Measurements from ENCODE around the gene SLC9A7. TPM values are rescaled to one million over a fixed set of nuclear protein-coding genes. Genes with fewer than 3 reads are reported as not detected.

Gene SLC9A7
- total and polyA plus RNA-seq, 2 experiments from 2014 or later: 2.5 to 15.4 TPM

DNA sequence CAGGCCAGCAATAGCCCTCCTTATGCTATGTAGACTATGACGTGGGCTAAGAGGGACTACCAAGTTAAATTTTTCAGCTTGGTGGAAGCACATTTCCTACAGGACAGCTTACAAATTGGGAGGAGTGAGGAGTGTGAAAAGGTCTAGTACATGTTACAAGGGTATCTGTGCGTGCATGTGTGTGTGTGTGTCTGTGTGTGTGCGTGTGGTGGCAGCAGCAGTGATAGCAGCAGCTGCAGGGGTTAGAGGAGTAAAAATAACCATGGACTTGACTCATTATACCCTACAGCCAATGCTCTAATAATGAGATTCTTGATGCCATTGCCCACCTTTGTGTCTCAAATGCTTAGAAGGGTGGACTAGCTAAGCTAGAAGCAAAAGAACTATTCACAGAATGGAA lies 88.6 kb downstream of the SLC9A7 start:
- no peak overlapping the region for H3K4me2 ChIP-seq
- H3K27me3 ChIP-seq (ENCODE audit: insufficient read depth): no peaks in the 10 kb centered on the region
- no peak overlapping the region for H3K4me3 Mint-ChIP-seq
- no peaks in the 10 kb centered on the region for H3K9me3 Mint-ChIP-seq
- H3K36me3 ChIP-seq (ENCODE audit: insufficient read depth): no peaks in the 10 kb centered on the region
- H2AFZ ChIP-seq: no peak overlapping the region
- H3K9me2 ChIP-seq (ENCODE audit: insufficient read depth): no peaks in the 10 kb centered on the region
- no peaks in the 10 kb centered on the region for H3F3A ChIP-seq (replicated peaks; ENCODE audit: low read depth)
- H3K27me3 Mint-ChIP-seq (ENCODE audit: insufficient read depth, low read depth, poor library complexity): peaks cover 2% of the 10 kb centered on the region
- H3K27ac ChIP-seq (ENCODE audit: low read depth): no peak overlapping the region
- H3K36me3 Mint-ChIP-seq (ENCODE audit: low read depth): peaks cover 29% of the 10 kb centered on the region
- no peak for ATAC-seq
- H3K27ac Mint-ChIP-seq: no peak overlapping the region
- no peak overlapping the region for H3K4me3 ChIP-seq
- H4K20me1 ChIP-seq (replicated peaks; ENCODE audit: insufficient read depth): no peaks in the 10 kb centered on the region
- H3K4me1 Mint-ChIP-seq: no peaks in the 10 kb centered on the region
- no peaks in the 10 kb centered on the region for H3K4me1 ChIP-seq (ENCODE audit: insufficient read depth)
- H3K79me2 ChIP-seq (replicated peaks; ENCODE audit: insufficient read depth): no peaks in the 10 kb centered on the region
- DNase-seq (ENCODE audit: low spot score): no peak
- TF ChIP-seq ZNF114 (CRISPR knock-in tag; IDR thresholded peaks at IDR 0.05): no peak
- TF ChIP-seq ZNF331 (CRISPR knock-in tag; IDR thresholded peaks at IDR 0.05; ENCODE audit: low read depth): no peak
- TF ChIP-seq EZH2phosphoT487 (IDR thresholded peaks at IDR 0.05; ENCODE audit: unreplicated experiment): no peak
- no peak for TF ChIP-seq POLR2AphosphoS5 (IDR thresholded peaks at IDR 0.05; ENCODE audit: low read depth)
- TF ChIP-seq, protein P1, sequence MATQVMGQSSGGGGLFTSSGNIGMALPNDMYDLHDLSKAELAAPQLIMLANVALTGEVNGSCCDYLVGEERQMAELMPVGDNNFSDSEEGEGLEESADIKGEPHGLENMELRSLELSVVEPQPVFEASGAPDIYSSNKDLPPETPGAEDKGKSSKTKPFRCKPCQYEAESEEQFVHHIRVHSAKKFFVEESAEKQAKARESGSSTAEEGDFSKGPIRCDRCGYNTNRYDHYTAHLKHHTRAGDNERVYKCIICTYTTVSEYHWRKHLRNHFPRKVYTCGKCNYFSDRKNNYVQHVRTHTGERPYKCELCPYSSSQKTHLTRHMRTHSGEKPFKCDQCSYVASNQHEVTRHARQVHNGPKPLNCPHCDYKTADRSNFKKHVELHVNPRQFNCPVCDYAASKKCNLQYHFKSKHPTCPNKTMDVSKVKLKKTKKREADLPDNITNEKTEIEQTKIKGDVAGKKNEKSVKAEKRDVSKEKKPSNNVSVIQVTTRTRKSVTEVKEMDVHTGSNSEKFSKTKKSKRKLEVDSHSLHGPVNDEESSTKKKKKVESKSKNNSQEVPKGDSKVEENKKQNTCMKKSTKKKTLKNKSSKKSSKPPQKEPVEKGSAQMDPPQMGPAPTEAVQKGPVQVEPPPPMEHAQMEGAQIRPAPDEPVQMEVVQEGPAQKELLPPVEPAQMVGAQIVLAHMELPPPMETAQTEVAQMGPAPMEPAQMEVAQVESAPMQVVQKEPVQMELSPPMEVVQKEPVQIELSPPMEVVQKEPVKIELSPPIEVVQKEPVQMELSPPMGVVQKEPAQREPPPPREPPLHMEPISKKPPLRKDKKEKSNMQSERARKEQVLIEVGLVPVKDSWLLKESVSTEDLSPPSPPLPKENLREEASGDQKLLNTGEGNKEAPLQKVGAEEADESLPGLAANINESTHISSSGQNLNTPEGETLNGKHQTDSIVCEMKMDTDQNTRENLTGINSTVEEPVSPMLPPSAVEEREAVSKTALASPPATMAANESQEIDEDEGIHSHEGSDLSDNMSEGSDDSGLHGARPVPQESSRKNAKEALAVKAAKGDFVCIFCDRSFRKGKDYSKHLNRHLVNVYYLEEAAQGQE (IDR thresholded peaks at IDR 0.05; ENCODE audit: unreplicated experiment): no peak
- TF ChIP-seq, protein P2, sequence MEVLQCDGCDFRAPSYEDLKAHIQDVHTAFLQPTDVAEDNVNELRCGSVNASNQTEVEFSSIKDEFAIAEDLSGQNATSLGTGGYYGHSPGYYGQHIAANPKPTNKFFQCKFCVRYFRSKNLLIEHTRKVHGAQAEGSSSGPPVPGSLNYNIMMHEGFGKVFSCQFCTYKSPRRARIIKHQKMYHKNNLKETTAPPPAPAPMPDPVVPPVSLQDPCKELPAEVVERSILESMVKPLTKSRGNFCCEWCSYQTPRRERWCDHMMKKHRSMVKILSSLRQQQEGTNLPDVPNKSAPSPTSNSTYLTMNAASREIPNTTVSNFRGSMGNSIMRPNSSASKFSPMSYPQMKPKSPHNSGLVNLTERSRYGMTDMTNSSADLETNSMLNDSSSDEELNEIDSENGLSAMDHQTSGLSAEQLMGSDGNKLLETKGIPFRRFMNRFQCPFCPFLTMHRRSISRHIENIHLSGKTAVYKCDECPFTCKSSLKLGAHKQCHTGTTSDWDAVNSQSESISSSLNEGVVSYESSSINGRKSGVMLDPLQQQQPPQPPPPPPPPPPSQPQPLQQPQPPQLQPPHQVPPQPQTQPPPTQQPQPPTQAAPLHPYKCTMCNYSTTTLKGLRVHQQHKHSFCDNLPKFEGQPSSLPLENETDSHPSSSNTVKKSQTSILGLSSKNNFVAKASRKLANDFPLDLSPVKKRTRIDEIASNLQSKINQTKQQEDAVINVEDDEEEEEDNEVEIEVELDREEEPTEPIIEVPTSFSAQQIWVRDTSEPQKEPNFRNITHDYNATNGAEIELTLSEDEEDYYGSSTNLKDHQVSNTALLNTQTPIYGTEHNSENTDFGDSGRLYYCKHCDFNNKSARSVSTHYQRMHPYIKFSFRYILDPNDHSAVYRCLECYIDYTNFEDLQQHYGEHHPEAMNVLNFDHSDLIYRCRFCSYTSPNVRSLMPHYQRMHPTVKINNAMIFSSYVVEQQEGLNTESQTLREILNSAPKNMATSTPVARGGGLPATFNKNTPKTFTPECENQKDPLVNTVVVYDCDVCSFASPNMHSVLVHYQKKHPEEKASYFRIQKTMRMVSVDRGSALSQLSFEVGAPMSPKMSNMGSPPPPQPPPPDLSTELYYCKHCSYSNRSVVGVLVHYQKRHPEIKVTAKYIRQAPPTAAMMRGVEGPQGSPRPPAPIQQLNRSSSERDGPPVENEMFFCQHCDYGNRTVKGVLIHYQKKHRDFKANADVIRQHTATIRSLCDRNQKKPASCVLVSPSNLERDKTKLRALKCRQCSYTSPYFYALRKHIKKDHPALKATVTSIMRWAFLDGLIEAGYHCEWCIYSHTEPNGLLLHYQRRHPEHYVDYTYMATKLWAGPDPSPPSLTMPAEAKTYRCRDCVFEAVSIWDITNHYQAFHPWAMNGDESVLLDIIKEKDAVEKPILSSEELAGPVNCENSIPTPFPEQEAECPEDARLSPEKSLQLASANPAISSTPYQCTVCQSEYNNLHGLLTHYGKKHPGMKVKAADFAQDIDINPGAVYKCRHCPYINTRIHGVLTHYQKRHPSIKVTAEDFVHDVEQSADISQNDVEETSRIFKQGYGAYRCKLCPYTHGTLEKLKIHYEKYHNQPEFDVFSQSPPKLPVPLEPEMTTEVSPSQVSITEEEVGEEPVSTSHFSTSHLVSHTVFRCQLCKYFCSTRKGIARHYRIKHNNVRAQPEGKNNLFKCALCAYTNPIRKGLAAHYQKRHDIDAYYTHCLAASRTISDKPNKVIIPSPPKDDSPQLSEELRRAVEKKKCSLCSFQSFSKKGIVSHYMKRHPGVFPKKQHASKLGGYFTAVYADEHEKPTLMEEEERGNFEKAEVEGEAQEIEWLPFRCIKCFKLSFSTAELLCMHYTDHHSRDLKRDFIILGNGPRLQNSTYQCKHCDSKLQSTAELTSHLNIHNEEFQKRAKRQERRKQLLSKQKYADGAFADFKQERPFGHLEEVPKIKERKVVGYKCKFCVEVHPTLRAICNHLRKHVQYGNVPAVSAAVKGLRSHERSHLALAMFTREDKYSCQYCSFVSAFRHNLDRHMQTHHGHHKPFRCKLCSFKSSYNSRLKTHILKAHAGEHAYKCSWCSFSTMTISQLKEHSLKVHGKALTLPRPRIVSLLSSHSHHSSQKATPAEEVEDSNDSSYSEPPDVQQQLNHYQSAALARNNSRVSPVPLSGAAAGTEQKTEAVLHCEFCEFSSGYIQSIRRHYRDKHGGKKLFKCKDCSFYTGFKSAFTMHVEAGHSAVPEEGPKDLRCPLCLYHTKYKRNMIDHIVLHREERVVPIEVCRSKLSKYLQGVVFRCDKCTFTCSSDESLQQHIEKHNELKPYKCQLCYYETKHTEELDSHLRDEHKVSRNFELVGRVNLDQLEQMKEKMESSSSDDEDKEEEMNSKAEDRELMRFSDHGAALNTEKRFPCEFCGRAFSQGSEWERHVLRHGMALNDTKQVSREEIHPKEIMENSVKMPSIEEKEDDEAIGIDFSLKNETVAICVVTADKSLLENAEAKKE (CRISPR knock-in tag; IDR thresholded peaks at IDR 0.05): no peak
- TF ChIP-seq JUNB (IDR thresholded peaks at IDR 0.05; ENCODE audit: unreplicated experiment): no peak

Measured in GM23338 (cell line).